LNCaP clone FGC (cell line): ENCODE measurements around the gene TMEM42.

Experiments
- DNase-seq: peaks from one replicate; pipeline ENCODE4 v3.0.0-alpha.2; 2011; ENCODE audit warnings: low read depth
- H3K4me3 ChIP-seq: 2 replicates; pipeline ENCODE4 v1.5.1; 2011; ENCODE audit warnings: mild to moderate bottlenecking, low read depth, low read length, control low read depth
- TF ChIP-seq, protein P1 (sequence below): IDR thresholded peaks from 2 replicates; pipeline ENCODE4 v1.5.1; 2012; ENCODE audit warnings: mild to moderate bottlenecking; ENCODE audit not compliant: control insufficient read depth, insufficient read depth; ENCODE audit errors: extremely low read depth

Gene TMEM42

DNA sequence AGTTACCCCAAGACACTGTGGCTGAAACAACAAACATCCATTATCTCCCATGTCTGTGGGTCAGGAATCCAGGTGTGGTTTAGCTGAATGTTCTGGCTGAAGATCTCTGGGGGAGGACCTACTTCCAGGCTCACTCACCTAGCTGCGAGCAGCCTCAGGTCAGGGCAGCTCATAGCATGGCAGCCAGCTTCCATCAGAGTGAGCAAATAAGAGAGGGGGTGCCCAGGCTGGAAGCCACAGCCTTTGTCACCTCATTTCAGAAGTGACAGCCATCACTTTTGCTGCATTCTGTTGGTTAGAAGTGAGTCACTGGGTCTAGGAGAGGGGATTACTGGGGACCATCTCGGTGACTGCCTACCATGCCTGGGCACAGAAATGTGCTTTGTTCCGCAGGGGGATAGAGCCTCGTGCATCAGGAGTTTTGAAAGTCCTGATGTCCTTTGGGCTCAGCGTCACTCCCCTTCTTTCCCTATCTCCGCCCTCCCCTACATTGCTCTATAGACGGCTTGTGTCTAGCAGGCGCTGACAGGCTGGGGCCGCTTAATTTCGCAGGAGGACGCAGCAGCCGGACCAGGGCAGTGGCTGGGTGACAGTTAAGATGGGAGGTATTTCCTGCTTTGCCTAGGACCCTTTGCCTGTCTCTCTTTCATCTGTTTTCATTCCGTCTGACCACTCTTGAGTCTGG is 38.1 kb downstream of the TMEM42 start:
- no peak overlapping the region for H3K4me3 ChIP-seq
- no peak for DNase-seq
- TF ChIP-seq, protein P1, sequence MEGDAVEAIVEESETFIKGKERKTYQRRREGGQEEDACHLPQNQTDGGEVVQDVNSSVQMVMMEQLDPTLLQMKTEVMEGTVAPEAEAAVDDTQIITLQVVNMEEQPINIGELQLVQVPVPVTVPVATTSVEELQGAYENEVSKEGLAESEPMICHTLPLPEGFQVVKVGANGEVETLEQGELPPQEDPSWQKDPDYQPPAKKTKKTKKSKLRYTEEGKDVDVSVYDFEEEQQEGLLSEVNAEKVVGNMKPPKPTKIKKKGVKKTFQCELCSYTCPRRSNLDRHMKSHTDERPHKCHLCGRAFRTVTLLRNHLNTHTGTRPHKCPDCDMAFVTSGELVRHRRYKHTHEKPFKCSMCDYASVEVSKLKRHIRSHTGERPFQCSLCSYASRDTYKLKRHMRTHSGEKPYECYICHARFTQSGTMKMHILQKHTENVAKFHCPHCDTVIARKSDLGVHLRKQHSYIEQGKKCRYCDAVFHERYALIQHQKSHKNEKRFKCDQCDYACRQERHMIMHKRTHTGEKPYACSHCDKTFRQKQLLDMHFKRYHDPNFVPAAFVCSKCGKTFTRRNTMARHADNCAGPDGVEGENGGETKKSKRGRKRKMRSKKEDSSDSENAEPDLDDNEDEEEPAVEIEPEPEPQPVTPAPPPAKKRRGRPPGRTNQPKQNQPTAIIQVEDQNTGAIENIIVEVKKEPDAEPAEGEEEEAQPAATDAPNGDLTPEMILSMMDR: no peak

DNA sequence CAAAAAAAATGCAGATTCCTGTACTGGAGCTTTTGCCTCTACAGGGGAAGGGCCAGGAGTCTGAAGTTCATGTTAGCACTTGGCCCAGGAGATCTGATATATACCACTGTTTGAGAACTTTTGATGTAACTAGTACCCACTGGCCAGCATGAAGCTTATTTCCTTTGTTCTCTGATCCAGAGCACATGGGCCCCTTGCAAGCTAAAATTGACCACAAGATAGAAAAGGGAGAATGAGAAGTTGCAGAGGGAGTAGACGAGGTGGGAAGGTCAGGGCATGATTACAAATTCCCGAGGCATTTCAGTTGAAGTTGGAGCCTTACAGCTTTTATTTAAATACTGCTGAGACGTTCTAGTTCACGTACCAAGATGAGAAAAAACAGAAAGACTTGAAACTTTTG is 40.9 kb downstream of the TMEM42 start:
- DNase-seq: no peak
- TF ChIP-seq, protein P1: no peak
- H3K4me3 ChIP-seq: no peak overlapping the region

DNA sequence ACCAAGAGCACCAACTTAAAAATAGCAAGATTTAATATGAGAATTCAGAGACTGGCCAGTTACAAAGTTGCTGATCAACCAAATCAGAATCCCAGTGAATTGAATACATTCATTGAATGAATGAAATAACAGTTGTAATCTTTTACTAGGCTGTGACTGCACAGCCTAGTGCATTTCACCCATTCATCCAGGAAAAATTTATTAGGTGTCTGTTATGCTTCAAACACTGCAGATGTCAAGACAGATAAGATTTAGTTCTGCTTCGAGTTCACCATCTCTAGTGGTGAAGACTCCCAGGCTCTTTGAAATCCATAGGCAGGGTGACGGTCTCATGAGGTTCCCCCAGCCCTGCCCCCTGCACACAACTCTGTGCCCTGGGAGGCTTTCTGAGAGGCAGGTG is 41.6 kb downstream of the TMEM42 start:
- DNase-seq: no peak
- TF ChIP-seq, protein P1: no peak

DNA sequence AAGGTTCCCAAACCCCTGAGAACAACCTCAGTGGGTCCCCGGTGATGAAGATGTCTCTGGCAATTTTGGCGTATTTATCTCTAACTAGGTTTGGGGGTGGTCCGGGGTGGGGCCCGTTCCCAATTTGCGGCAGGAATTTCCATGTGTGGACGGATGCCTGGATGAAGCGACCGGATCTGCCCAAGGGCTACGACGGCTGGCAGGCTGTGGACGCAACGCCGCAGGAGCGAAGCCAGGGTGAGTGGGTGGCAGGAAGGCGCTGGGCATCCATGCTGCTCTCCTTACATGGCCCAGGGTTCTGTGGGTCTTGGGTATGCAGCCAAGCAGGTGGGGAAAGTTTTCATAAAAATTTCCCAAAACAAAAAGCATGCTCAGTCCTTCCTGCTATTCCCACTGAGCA is 42.0 kb downstream of the TMEM42 start:
- no peak for DNase-seq
- no peak overlapping the region for H3K4me3 ChIP-seq
- TF ChIP-seq, protein P1: no peak

More for the DNA sequence above, 41.6 kb downstream of the TMEM42 start:
- H3K4me3 ChIP-seq: no peak overlapping the region

DNA sequence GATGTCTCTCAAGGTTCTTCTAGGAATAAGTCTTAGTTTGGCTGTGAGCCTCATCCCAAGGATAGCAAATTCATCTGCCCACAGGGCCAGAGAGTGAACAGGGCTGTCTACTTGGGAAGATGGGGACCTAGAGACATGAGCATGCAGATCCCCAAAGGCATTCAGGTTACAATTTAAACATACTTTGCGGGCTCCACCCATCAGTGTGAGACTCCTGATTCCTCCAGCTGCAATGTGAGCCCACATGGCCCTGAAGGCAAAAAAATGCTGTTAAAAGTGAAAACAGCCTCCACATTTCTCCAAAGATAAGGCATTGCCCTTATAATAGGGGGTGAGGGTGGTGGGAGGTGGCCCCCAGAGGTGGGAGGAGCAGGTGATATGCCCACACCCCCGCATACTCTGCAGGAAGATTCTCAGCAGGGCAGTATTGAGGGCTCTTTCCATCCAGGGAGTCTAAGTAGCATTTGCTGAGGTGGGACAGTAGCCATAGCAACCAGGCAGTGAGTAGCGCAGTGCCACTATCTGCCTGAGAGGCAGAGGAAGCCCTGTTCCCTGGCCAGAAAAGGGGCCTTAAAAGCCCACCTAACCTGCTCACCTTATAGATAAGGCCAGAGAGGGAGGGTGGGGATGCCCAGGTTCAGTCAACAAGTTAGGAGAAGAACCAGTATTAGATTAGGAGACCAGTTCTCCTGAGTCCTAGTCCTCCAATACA is 43.9 kb downstream of the TMEM42 start:
- TF ChIP-seq, protein P1: no peak
- no peak for DNase-seq
- no peak overlapping the region for H3K4me3 ChIP-seq

DNA sequence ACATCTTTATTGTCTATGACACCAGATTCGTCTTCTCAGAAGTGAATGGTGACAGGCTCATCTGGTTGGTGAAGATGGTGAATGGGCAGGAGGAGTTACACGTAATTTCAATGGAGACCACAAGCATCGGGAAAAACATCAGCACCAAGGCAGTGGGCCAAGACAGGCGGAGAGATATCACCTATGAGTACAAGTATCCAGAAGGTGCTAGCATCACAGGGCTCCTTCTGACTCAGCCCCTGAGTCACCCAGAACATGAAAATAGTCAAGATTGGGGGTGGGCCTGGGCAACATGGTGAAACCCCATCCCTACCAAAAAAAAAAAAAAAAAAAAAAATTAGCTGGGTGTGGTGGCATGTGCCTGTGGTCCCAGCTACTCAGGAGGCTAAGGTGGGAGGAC is 45.3 kb downstream of the TMEM42 start:
- TF ChIP-seq, protein P1: no peak
- DNase-seq: no peak

DNA sequence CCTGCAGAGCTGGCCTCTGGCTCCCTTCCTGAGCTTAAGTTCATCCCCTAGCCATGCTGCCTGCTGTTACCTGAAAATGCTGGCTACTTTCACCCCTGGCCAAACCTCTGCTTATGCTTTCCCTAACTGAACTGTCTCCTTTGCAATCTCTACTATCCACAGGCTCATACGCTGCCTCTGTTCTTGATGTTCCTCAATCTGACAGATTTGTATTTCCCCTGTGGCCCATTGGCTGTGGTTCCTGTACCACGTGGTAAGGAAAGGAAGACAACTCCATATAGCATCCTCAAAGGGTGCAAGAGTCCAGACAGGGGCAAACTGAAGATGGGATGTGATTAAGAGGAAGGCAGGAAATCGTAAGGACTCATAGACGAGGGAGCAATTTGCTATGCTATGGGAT is 45.9 kb downstream of the TMEM42 start:
- TF ChIP-seq, protein P1: no peak
- DNase-seq: no peak
- H3K4me3 ChIP-seq: no peak overlapping the region

More for the DNA sequence above, 45.3 kb downstream of the TMEM42 start:
- H3K4me3 ChIP-seq: no peak overlapping the region
